AG09319 (cell line): ENCODE data around the gene MASP2.

Source experiments
- DNase-seq: peaks from one replicate; pipeline ENCODE4 v3.0.0-alpha.2; 2010; ENCODE audit warnings: low read depth; ENCODE audit errors: extremely low read depth
- TF ChIP-seq, protein P1 (sequence below): IDR thresholded peaks from 2 replicates; pipeline ENCODE4 v1.5.1; 2011; ENCODE audit warnings: low read depth, mild to moderate bottlenecking, inconsistent platforms, low read length, moderate library complexity

The MASP2 gene

GRCh38 chr1:11059968-11060830 is 13.2 kb upstream of the MASP2 start, which contains the start of gene SRM:
Gene SRM (minus strand): TSS chr1:11060018. CDS start chr1:11059943, 75 bp downstream.
- TF ChIP-seq, protein P1, sequence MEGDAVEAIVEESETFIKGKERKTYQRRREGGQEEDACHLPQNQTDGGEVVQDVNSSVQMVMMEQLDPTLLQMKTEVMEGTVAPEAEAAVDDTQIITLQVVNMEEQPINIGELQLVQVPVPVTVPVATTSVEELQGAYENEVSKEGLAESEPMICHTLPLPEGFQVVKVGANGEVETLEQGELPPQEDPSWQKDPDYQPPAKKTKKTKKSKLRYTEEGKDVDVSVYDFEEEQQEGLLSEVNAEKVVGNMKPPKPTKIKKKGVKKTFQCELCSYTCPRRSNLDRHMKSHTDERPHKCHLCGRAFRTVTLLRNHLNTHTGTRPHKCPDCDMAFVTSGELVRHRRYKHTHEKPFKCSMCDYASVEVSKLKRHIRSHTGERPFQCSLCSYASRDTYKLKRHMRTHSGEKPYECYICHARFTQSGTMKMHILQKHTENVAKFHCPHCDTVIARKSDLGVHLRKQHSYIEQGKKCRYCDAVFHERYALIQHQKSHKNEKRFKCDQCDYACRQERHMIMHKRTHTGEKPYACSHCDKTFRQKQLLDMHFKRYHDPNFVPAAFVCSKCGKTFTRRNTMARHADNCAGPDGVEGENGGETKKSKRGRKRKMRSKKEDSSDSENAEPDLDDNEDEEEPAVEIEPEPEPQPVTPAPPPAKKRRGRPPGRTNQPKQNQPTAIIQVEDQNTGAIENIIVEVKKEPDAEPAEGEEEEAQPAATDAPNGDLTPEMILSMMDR, result peak; percentile 21

DNA sequence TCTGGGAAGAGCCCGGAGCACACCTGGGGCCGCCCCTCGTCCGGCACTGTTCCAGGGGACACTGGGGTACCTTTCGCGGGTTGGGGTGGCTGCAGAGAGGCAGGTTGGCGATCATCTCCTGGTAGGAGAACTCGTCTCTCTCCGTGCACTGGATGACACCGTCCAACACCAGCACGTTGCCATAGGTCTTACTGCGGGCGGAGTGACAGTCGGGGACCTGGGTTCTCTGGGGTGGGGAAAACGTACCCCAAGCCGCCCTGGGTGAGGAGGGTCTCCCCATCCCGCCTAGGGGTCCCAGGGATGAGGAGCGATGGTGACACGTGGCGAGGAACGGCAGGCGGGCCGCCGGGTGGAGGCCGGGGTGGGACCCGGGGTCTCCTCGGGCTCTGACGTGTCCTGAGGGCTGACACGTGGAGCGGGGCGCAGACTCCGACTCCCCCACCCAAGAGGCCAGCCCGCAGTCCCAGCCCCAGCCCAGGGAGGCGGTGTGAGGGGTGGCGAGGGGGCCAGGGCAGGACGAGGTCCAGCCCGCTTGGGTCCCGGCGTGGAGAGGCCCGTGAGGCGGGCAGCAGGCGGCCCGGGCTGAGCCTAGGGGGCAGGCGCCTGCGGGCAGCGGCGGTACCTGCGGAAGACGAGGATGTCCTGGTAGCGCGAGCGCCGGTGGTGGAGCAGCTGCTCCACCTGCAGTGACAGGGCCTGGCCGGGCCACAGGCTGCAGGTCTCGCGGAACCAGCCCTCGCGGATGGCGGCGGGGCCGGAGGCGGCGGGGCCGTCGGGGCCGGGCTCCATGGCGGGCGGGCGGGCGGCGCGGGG is 12.3 kb upstream of the MASP2 start:
- DNase-seq, result no peak
- TF ChIP-seq, protein P1, result no peak

More at GRCh38 chr1:11059968-11060830, 13.2 kb upstream of the MASP2 start, which contains the start of gene SRM:
- peak; percentile 70 for DNase-seq

- DNase-seq, result no peak
- TF ChIP-seq, protein P1, result no peak
Measured at GRCh38 chr1:11058595-11059154, 11.6 kb upstream of the MASP2 start.

DNA sequence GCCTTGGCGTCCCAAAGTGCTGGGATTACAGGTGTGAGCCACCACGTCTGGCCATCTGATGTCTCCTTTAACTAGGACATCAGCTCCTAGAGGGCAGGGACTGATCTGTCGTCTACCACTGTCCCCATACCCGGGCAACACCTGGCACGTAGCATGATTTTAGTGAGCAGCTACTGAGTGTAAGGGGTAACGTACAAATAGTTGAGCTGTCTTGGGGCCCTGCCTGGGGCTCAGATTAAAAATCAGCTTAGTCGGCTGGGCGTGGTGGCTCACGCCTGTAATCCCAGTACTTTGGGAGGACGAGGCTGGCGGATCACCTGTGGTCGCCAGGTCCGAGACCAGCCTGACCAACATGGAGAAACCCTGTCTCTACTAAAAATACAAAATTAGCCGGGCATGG is 11.0 kb upstream of the MASP2 start:
- no peak for DNase-seq
- TF ChIP-seq, protein P1, result no peak

- TF ChIP-seq, protein P1, result no peak
- no peak for DNase-seq
Measured at GRCh38 chr1:11057477-11057876, 10.4 kb upstream of the MASP2 start.

DNA sequence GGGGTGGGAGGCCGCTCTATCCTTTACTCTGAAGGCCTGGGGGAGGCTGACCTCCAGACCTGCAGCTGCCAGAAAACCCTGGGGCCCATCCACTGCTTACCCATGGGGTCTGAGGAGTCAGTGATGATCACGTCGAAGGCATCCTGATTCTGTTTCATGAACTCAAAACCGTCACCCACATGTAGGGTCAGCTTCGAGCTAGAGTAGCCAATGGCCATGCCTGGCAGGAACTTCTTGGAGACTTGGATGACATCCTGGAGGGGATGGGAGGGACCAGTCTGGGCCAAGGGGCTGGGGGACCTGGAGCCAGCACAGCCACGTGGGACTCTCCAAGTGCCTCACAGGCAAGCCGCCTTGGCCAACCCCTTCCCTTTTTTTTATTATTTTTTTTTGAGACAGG is 9.5 kb upstream of the MASP2 start:
- no peak for DNase-seq
- TF ChIP-seq, protein P1, result no peak
